ENCODE data around the gene NTN1.

DNA sequence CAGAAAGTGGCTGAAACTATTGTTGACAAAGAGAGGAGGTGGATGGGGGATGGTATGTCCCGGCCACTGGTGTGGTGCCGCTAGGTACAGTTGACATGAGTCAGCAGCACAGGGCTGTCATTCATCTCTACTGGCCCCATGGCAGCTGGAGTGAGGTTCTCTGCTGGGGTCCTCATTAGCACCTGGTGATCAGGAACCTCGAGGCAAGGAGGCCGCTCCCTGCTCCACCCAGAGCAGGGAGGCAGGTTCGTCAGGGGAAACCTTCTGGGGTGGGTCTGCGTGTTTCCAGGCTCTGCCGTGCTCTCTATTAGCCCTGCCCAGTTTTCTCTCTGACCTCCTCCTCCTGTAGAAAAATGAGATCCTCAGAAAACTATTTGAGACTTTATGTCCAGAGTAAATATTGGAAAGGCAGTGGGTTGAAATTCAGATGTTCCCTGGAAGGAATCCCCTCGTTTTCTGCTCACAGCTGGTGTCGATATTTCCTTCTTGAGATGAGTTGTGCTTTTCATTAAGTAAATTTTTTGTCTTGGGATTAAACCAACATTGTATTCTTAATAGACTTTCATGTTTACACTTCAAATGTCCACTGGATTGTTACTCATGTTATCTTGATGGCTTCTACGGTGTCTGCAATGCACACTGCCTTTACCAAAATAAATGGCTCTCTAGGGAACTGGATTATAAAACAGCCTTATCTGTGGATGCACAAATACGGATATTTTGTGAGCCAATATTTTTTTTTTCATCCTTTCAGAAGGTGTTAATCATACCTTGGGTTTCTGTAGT lies 7.1 kb downstream of the NTN1 start:
- TF ChIP-seq, protein P1, sequence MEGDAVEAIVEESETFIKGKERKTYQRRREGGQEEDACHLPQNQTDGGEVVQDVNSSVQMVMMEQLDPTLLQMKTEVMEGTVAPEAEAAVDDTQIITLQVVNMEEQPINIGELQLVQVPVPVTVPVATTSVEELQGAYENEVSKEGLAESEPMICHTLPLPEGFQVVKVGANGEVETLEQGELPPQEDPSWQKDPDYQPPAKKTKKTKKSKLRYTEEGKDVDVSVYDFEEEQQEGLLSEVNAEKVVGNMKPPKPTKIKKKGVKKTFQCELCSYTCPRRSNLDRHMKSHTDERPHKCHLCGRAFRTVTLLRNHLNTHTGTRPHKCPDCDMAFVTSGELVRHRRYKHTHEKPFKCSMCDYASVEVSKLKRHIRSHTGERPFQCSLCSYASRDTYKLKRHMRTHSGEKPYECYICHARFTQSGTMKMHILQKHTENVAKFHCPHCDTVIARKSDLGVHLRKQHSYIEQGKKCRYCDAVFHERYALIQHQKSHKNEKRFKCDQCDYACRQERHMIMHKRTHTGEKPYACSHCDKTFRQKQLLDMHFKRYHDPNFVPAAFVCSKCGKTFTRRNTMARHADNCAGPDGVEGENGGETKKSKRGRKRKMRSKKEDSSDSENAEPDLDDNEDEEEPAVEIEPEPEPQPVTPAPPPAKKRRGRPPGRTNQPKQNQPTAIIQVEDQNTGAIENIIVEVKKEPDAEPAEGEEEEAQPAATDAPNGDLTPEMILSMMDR (IDR thresholded peaks at IDR 0.05), result no peak
- no peak for TF ChIP-seq POLR2A (IDR thresholded peaks at IDR 0.05)

Measured in adrenal gland (tissue), 5 donors.